NCI-H748 treated with DMSO at 0.1 percent for 48 hours (cell line): Measurements from ENCODE around the gene PCED1A.

ENCODE experiments used
- DNase-seq: peaks from one replicate; lab custom pipeline; 2025; lab: John Stamatoyannopoulos, UW

The PCED1A gene

DNA sequence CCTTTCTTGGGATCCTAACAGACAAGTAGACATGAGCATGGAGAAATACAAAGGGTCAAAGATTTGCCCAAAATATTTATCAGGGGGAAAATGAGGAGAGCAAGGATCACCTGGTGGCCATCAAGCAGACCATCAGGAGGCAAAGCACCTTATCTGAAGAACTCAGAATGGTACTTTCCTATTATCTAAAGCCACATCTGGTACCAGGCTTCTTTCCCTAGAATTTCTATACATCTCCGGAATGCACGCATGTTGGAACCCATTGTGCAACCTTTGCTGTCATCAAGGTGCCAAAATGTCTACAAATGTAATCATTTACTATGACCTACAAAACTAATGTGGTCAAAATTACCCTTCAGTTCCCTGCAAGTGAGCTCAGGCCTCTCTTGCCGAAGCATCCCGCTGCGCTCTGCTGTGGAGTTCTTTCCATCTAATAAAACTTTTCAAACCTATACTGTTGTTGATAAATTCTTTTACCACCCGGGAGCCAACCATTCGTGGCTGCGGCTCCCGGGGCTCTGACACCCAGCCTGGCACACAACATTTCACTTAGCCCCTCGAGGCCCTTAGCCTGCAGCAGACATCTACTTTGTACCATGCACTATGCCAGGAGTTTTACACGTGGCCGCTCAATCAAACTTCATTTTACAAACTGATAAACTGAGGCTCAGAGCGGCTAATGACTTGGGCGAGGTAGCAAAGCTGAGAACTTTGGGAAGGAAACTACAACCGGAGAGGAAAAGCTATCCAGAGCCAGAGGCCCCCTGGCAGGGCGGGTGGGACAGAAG lies 36.2 kb downstream of the PCED1A start:
- no peak for DNase-seq

DNA sequence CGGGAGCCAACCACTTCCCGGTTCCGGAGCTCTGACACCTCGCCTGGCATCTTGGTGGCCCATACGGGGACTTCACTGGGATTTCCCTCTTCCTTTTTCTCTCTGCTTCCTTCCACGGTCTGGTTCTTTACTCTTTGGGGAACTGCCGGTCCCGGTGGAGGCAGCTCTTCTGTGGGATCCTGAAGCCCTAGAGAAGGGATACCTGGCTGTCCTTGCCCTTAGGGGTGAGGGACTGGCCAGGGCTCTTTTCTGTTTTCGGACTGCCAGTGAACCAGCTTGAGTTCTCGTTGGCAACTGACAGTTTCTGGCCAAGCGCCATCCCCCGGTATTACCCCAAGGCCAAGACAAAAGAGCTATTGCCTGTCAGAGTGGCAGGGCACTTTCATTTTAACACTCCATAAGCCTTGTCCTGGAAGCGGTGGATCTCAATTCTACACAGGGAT lies 39.1 kb downstream of the PCED1A start:
- DNase-seq: no peak

DNA sequence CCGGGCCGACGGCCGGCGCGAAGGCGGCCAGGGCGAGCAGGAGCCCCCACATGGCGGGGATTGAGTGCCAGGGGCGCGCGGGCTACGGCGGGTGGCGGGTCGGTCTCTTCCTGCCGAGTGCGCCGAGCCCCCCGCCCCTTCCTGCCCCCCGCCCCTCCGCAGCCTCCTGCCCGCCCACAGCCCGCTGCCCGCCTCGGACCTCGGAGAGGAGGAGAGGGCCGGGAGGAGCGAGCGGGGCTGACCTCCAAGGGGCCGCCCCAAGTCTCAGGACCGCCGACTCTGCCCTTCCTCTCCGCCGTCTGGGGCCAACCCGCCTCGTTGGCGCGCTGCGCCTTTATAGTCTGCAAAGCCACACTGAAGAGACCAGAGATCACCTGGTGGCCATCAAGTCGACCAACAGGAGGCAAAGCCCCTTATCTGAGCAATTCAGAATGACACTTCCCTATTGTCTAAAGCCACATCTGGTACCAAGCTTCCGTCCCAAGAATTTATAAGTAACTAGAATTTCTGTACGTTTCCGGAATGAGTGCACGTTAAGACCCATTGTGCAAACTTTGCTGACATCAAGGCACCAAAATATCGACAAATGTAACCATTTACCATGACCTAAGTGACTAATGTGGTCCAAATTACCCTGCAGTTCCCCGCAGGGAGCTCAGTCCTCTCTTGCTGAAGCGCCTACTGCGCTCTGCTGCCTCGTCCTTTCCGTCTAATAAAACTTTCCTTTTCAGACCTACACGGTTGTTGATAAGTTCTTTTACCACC lies 39.8 kb downstream of the PCED1A start, which contains the start of gene CPXM1:
Gene CPXM1, minus strand, starts transcription at position 107 of the 765 bp plus-strand sequence. Its CDS starts 55 bp downstream, at position 52.
- peak; percentile 45 for DNase-seq

DNA sequence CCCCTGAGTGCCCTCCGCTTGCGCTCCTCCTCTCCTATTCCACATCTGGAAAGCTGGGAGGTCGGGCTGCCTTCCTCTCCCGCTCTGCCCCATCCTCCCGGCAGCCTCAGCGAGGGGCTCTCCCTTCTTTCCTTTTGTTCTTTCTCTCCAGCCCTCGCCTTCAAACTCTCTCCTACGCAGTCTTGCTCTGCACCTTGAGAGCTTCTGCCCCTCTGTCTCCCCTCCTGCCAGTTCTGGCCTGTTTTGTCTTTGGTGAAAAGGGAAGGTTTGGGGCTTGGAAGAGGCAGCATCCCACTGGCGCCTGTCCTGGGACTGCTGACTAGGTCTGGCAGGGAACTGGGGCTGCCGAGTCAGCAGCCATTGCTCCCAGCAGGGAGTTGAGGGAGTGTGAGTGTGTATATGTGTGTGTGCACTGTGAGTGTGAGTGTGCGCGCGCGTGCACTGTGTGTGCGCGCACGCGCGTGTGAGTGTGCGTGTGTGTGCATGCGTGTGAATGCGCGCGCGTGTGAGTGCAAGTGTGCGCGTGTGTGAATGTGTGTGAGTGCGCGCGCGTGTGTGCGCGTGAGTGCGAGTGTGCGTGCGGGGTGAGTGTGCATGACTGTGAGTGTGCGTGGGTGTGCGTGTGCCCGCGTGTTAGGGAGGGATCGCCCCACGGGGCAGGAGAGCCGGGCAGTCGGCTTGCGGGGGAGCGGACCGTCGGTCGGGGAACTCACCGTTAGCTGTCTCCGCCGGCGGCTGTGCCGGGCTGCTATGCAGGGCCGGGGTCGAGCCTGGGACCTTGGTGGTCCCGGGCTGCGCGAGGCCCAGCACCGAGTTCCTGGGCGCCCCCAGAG lies 40.6 kb downstream of the PCED1A start:
- no peak for DNase-seq

DNA sequence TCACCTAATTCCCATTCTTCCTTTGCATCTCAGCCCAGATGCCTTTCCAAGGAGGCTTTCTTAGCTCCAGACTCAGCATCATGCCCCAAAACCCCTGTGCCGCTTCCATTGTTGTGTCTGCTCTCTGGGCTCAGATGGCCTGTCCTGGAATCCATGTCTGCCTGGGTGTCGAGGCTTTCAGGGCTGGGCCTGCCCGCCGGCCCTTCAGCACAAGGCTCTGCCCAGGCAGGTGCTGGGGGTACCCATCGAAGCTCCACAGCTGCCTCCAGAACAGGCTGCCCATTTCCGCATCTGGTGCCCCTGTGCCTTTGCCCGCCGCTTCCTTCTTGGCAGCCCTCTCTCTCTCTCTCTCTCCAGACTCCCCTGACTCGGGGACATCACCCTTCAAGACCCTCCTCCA lies 41.2 kb downstream of the PCED1A start:
- DNase-seq: no peak

DNA sequence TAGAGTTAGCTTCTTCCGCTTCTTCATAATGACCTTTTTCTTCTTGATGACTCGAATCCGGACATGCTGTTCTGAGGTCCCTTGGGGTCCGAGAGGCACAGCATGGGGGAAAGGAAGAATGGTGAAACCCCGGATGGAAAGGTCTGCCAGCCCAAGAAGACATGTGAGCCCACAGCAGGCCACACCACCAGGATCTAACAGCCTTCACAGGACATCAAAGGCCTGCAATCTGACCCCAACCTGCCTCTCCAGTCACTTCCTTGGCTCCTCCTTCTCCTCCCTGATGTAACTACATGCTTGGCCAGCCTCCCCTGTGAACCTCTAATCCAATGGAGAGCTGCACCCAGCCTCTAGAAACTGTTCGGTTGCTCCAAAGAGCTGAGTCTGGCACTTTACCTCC lies 41.6 kb downstream of the PCED1A start:
- DNase-seq: no peak

DNA sequence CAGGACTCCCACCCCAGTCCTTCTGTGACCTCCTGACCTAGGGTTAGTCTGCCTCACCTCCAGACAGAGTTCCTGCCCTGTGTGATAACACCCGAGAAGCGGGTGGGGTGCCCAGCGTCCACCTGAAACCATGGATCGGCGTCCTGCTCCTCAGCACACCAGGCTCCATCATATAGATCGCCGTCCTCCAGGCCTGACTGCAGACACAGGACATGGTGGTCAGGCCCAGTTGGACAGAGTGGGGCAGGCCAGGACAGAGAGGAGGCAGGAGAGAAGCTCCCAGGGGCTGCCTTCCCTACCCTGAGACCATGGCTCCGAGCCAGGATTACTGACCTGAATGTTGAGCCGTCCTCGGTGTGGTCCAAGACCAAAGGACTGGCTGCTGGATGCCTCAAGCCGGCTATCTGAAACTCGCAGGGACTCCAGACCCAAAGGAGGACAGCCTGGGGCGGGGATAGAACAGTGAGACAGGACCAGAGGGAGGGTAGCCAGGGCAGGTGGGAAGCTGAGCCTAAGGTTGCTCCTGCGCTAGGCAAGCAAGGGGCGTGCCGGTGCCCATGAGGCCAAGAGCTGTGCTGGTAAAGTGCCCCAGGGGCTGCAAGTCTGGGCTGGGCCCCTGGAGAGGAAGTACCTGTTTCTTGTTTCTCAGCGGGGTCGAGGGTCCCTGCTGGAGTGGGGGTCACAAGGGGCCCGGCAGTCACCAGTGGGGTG lies 42.2 kb downstream of the PCED1A start:
- no peak for DNase-seq

DNA sequence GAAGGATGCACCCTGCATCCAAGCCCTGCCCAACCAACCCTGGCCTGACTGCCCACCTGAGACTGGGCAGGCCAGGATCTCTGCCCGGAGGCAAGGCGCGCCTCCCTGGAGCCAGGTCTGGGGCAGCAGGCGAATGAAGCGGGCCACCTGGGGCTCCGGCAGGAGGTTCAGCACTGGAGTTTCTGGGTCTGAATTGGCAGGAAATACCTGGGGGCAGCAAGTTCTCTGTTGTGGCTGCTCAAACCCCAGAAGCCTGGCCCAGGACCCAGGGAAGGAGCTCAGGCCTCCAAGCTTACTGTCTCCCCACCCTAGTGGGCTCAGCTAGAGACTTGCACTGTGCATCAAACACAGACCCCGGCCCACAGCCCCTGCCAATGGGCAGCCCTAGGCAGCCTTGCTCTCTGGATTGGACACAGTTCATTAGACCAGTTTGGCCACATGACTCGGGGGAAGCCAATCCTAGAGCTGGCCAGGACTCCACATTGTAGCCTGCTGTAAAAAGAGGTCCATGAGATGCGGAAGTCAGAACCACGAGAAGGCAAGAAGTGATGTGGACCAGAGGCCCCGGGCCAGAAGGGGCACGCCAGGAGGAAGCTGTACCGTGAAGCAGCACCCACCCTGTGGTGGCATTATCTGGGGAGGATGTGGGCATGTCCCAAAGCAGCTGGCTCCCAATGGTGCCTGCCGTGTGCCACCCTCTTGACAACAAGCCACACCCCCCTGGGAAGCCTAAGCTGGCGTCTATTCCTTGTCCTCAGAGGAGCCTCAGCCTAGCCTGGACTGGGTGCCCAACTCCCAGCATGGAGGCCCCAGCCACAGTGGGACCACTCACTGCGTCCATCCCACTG lies 43.1 kb downstream of the PCED1A start:
- DNase-seq: no peak

DNA sequence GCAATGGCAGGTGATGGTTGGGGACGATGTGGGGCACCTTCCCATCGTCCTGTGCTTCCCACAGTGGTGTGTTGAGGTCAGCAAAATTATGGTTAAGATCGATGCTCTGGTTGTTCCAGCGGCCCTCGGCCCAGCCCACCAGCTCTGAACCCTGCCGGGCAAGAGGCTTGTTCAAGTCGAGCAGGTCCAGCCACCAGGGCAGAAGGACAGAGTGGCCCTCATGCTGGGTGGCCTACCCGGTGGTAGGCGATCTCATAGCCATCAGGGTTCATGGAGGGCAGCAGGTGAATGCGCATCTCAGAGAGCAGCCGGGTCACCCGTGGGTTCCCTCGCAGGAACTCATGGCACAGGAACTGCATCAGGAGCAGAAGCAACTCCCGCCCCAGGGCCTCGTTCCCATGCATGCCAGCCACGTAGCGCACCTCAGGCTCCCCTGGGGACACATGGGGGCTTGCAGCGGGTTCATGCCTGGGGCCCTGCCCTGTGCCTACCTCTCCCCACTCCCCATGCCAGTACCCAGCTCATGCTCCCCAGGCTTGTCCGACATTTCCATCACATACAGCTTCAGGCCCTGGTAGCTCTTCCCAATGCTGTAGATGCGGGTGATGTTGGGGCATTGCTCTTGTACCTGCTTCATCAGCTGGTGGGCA lies 44.3 kb downstream of the PCED1A start:
- DNase-seq: no peak

DNA sequence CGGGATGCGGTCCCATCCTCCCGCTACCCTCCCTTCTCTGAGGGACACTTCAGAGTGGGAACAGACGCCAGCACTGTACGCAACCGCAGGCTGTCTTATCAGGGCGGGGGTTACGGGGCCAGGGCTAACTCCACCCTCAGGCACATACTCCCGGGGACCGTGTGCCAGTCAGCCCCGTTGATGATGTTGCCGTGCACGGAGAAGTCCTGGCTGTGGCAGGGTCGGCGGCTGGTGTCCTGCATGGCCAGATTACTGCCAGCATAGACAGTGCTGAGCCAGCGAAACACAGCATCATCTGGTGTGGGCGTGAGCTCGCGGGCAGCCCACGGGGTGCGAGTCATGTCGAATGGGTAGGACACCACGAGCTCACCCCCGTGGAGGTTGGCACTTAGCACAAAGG lies 45.0 kb downstream of the PCED1A start:
- no peak for DNase-seq

DNA sequence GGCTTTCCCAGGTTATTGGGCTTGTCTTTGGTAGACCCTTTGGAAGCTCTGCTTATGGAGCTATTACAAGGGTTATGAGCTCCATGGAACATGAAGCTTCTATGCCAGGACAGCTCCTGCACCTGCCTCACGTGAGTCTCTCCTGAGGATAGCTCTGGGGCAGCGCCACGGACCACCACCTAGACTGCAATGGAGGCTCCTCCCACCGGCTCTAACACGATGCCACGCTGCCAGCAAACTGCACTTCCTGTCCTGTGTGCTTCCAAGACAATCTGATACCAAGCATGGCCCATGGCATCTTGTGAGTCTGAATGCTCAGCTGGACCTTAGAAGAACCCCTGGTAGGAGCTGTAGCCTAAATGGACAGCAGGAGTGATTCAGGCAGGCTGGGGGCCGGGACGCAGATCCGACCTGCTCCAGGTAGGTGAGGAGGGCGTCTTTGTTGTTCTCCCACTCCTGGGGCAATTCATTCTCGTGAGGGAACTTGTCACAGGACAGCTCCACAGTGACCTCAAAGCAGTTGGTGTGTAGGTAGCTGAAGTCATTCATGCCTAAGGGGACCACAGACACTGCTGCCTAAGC lies 45.5 kb downstream of the PCED1A start:
- DNase-seq: no peak

DNA sequence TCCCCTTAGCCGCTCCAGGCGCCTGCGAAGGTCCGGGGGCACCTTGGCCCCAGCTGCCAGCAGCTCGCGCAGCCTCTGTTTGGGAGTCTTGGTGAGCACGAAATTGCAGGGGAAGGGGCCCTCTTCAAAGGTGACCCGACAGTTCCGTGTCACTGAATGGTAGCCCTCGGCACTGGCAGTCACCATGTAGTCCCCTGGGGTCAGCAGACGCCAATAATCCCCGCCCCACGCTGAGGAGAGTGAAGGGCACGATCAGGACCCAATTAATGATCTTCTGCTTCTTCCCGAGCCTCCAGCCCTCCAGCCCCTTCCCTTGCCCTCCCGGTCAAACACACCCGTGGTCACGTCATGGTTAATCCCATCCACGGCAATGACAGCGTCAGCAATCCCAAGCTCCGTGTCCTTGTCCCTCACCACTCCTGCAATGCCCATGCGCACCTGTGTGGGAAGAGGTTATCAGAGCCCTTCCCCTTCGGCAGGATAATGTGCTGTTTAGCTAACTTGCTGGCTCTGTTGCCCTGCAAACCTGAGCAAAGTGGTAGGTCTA lies 46.2 kb downstream of the PCED1A start:
- no peak for DNase-seq

DNA sequence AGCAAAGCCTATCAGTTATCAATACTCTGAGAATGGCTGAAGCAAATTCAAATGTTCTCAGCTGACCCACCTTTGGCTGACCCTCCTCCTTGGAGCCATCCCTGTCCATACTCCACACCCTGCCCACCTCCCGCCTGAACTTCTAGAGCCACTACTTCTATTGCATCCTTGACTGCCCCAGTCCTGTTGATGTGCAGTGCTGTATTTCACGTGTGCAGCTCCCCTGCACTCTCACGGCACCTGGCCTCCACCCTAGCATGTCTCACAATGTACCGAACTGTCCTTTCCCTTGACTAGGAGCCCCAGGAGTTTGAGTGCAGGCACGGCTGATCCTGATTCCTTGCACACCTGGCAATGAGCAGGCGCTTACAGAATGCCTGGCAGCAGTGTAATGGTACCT lies 47.0 kb downstream of the PCED1A start:
- DNase-seq: no peak
